DMS53 treated with DMSO at 0.1 percent for 48 hours (cell line): ENCODE data around the gene CISD2.
"Not testable (repeated sequence)": the region's sequence is repeated elsewhere in the genome, so short reads cannot be mapped to it uniquely, and the experiment has no call there.

Experiments used
- DNase-seq: peaks from one replicate; lab custom pipeline; 2025; ENCODE audit not compliant: unreplicated experiment; lab: John Stamatoyannopoulos, UW

The CISD2 gene

GRCh38 chr4:102868781-102869568, at the start of gene CISD2:
Gene CISD2, plus strand, starts transcription at chr4:102868992. Its CDS starts 93 bp downstream, at chr4:102869085.
- DNase-seq, result peak; percentile 75

DNA sequence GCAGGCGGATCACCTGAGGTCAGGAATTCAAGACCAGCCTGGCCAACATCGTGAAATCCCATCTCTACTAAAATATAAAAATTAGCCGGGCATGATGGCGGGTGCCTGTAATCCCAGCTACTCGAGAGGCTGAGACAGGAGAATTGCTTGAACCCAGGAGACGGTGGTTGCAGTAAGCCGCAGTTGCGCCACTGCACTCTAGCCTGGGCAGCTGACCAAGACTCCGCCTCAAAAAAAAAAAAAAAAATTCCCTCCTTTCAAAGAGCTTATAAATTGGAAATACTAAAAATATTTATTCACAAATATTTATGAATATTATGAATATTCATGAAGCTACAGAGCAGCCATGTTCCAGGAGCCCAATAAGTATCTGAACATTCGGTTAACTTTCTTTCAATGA, 49.7 kb upstream of the CISD2 start:
- DNase-seq, result not testable (repeated sequence)

- DNase-seq, result no peak
These were observed 49.0 kb upstream of the CISD2 start for GRCh38 chr4:102819588-102820365.

- DNase-seq, result no peak
These were observed 45.3 kb upstream of the CISD2 start for GRCh38 chr4:102823464-102823863.

DNA sequence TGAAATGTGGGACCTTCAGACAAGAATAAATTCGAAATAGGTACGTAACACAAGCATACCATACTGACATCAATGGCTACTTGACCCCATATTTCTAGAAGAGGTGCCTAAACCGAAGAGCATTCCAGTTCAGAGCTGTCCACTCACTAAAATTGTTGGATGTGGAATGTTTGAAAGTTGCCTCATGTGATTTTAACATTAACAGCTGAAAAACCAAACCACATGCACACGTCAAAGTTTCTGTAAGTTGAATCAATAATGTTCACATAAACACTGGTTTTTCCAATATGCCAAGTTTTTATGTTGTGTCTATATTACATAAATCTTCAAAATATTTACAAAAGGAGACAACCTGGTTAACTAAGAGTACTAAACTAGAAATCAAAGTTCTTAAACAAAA, 44.9 kb upstream of the CISD2 start:
- no peak for DNase-seq

GRCh38 chr4:102824398-102824797, 44.4 kb upstream of the CISD2 start:
- DNase-seq, result no peak

DNA sequence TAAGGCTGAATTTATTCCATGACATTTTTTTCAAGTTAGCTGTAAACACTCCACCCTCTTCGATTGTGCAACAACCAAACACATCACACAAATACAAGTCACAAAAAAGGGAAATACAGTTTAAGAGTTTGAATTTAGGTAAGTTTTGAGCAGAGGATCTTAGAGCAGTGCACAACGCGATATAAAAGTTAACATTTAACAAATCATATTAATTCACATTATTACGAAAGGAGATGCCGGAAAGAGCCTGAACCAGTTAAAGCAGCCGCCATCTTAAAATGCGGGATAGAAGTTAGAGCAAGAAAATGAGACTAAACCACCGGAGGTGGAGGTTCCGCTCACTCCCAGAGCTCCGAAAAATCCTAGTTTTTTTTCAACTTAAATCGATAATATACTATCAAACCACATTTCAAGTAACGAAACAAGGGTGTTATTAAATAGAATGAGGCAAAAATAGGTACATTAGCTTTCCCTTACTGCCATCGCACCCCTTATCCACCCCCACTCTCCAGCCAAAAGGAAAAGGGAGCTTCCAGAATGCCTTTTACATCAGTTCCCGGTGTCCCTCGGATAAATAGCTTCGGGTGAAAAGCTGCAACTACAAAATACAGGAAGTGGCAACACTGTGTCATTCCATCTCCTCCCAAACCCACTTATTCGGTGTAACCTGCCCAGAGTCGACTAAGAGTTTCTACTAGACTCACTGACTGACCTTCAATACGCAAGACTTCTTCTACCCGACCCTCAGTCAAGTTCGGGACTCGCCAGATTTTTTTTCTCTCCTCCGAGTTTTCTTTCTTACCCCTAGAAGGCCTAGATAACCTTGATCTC, 43.3 kb upstream of the CISD2 start:
- peak; percentile 9 for DNase-seq

DNA sequence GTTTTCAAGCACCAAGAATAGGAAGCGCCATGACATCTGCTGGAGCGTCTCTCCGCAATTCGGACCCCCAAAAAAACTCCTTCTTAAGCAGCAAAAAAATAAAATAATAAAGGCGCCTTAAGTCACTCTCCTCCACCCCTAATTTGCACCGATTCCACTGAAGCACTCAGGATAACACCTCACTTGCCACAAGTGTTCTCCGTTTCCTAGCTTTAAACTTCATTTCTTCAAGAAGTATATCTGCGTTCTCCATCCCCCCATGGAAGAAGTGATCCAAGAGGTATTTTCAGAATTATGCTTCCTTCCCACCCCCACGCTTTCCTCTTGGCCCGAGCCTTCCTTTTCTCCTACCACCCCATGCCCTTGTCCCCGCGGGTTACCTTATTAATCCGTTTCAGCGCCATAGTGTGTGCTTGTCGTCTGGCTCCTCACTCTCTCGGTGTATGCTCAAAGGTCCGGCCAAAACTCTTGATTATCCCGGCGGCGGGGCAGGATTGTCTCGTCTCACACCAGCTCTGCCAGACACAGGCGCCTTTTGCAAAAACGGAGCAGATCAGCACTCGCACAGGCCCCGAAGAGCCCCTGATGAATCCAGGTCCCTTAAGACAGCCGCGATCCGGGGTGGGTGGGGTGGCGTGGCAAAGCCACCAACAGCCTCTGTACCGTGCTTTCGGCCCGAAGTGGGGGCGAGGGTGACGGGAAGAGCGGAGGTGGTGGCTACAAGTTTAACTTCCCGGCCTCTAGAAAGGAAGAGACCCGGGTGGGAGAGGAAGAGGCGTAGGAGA, 42.5 kb upstream of the CISD2 start:
- DNase-seq, result no peak

- peak; percentile 88 for DNase-seq
These were observed 41.7 kb upstream of the CISD2 start, which contains the start of gene UBE2D3 for GRCh38 chr4:102826890-102827673. Gene UBE2D3, minus strand, starts transcription at chr4:102827551. Its CDS starts 1,043 bp downstream, at chr4:102826508.

- DNase-seq, result peak; percentile 96
These were observed 40.9 kb upstream of the CISD2 start for GRCh38 chr4:102827674-102828496.

GRCh38 chr4:102828497-102828808, 40.3 kb upstream of the CISD2 start:
- DNase-seq, result no peak

DNA sequence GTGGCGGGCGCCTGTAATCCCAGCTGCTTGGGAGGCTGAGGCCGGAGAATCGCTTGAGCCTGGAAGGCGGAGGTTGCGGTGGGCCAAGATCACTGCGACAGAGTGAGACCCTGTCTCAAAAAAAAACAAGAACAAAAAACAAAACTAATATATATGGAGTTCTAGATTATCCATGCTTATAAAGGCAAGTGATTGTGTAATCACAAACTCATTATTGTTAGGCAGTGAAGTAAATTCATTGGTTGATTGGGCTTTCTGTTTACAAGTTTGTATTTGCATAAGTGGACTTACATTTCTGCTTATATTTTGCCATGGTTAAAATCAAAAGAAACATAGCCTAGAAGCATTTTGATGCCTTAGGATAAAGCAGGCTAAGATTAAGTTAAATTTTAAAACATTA, 39.0 kb upstream of the CISD2 start:
- no peak for DNase-seq

- DNase-seq, result no peak
These were observed 36.7 kb upstream of the CISD2 start for GRCh38 chr4:102832105-102832504.

- no peak for DNase-seq
These were observed 36.1 kb upstream of the CISD2 start for GRCh38 chr4:102832667-102833066.

DNA sequence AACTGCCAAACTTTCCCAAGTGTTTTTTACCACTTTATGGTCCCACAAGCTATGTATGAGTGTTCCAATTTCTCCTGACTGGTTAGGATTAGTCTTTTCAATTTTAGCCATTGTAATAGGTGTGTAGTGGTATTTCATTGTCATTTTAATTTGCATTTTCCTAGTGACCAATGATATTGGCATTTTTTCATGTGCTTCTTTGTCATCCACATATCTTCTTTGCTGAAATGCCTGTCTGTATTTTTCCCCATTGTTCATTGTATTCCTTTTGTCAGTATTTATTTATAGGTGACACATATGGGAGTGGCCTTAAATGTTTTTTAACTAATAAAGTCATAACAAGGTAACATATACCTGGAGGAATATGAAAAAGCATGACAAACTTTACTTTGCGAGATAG, 32.2 kb upstream of the CISD2 start:
- no peak for DNase-seq

- no peak for DNase-seq
These were observed 26.4 kb upstream of the CISD2 start for GRCh38 chr4:102842367-102842766.

DNA sequence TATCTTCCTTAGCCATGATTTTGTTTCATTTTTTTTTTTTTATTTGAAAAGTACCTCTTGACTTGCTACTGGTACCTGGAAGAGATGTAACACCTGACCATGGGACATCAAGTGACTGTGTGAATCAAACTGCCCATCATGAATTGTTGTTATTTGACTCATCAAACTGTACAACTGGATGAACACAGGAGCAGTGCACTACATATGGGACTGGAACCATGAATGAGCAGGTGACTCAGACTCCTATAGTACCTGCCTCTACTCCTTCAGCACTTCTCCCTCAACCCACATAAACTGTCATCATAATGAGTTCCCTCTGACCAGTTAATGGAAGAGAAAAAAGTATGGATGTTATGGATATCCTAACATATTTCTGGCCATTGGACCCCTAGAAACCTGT, 25.5 kb upstream of the CISD2 start:
- no peak for DNase-seq

GRCh38 chr4:102843938-102844337, 24.9 kb upstream of the CISD2 start:
- DNase-seq, result no peak

DNA sequence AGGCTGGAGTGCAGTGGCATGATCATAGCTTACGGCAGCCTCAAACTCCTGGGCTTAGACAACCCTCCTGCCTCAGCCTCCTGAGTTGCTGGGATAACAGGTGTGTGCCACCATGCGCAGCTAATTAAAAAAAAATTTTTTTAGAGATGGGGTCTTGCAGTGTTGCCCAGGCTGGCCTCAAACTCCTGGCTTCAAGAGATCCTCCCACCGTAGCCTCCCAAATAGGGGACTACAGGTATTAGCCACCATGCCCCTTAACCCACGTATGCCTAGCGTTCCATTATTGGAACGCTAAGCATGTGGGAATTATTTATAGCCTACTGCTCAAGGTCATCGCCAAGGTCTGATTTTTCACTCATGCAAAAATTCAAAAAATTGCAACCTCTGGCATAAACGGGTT, 21.1 kb upstream of the CISD2 start:
- no peak for DNase-seq
